IPS-20b (cell line): ENCODE measurements around the gene PARVB.

Experiments used
- H3K27ac ChIP-seq: one replicate; pipeline ENCODE4 v1.5.1; 2013; ENCODE audit warnings: low read length
- H3K27me3 ChIP-seq: 2 replicates; pipeline ENCODE4 v1.6.1; 2013; ENCODE audit warnings: mild to moderate bottlenecking, low read length, inconsistent platforms; ENCODE audit not compliant: insufficient read depth
- H3K36me3 ChIP-seq: 2 replicates; pipeline ENCODE4 v1.6.1; 2013; ENCODE audit warnings: low read depth, mild to moderate bottlenecking, inconsistent platforms, low read length, moderate library complexity; ENCODE audit not compliant: insufficient read depth
- H3K4me1 ChIP-seq: 2 replicates; pipeline ENCODE4 v1.6.1; 2013; ENCODE audit warnings: mild to moderate bottlenecking, control low read depth, inconsistent platforms, low read length, moderate library complexity; ENCODE audit not compliant: insufficient read depth
- H3K4me3 ChIP-seq: 2 replicates; pipeline ENCODE4 v1.5.1; 2013; ENCODE audit warnings: mild to moderate bottlenecking, low read length, inconsistent platforms
- H3K9ac ChIP-seq: 2 replicates; pipeline ENCODE4 v1.6.1; 2013; ENCODE audit warnings: low read depth, mild to moderate bottlenecking, inconsistent platforms, low read length, moderate library complexity
- H3K9me3 ChIP-seq: 2 replicates; pipeline ENCODE4 v1.6.1; 2013; ENCODE audit warnings: mild to moderate bottlenecking, low read depth, low read length, inconsistent platforms; ENCODE audit not compliant: insufficient read depth

The PARVB gene

DNA sequence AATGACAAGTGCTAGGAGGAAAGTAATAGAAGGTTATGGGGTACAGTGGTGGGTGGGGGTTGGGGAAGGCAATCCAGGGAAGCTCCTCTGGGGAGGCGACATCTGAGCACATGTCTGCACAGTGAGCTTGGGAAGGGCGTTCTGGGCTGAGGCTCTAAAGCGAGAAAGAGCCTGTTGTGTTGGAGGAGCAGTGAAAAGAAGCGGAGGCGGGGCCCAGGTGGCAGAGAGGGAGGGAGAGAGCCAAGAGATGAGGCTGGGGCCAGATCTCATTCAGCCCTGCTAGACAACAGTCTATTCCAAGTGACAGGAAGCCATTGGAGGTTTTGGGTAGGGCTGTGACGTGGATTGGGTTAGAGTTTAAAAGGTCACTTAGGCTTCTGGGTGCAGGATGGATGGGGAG lies 101.3 kb downstream of the PARVB start:
- no peak overlapping the region for H3K4me3 ChIP-seq

DNA sequence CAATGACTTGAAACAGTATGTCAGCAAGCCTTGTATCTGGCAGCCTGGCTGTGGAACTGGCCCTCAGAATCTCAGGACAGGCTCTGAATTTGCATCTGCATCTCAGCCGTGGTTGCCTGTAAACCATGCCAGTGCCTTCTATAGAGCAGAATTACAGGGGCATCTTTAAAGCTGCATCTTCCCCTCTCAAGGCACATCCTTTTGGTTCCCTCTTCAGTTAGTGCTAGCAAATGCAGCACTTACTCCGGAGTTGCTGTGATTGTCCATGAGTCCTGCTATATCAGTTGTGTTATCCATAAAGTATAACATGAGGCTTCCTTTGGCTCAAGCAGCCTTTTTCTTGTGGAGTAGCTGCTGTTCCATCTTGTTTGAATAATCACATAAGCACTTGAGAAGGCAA lies 102.7 kb downstream of the PARVB start:
- Histone ChIP-seq H3K9me3 (peaks cover 18% of the 10 kb centered on the region), H3K36me3 (no peaks in the 10 kb centered on the region; the same call in 1 of the 2 replicates), H3K27ac (no peak overlapping the region), H3K4me3 (no peak overlapping the region), H3K4me1 (no peaks in the 10 kb centered on the region), H3K9ac (no peak overlapping the region), H3K27me3 (no peaks in the 10 kb centered on the region)

More for the DNA sequence above, 101.3 kb downstream of the PARVB start:
- Histone ChIP-seq H3K9ac (no peak overlapping the region), H3K4me1 (no peaks in the 10 kb centered on the region), H3K27me3 (no peaks in the 10 kb centered on the region), H3K9me3 (peaks cover 18% of the 10 kb centered on the region), H3K36me3 (no peaks in the 10 kb centered on the region; the same call in 1 of the 2 replicates), H3K27ac (no peak overlapping the region)

DNA sequence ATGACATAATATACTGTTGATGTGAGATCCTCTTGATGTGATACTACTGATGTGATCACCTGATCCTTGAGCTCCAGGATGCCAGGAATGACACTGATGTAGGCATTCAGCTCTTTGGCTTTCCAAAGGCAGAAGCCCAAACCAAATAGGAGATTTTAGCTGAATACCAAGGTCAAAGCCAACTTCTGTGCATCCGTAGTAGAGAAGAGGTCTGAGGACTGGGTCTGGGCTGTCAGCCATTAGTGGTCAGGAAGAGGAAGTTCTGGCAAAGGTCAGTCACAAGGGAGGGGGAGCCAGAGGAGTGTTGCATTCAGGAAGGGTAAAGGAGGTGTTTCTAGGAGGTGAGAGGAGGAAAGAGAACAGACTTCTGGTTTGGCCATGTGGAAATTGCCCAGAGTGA lies 103.3 kb downstream of the PARVB start:
- H3K9ac ChIP-seq = no peak overlapping the region
- H3K27me3 ChIP-seq = no peaks in the 10 kb centered on the region
- H3K4me3 ChIP-seq = no peak overlapping the region
- no peak overlapping the region for H3K27ac ChIP-seq
- H3K36me3 ChIP-seq = no peaks in the 10 kb centered on the region; the same call in 1 of the 2 replicates
- peaks cover 18% of the 10 kb centered on the region for H3K9me3 ChIP-seq
- no peaks in the 10 kb centered on the region for H3K4me1 ChIP-seq

DNA sequence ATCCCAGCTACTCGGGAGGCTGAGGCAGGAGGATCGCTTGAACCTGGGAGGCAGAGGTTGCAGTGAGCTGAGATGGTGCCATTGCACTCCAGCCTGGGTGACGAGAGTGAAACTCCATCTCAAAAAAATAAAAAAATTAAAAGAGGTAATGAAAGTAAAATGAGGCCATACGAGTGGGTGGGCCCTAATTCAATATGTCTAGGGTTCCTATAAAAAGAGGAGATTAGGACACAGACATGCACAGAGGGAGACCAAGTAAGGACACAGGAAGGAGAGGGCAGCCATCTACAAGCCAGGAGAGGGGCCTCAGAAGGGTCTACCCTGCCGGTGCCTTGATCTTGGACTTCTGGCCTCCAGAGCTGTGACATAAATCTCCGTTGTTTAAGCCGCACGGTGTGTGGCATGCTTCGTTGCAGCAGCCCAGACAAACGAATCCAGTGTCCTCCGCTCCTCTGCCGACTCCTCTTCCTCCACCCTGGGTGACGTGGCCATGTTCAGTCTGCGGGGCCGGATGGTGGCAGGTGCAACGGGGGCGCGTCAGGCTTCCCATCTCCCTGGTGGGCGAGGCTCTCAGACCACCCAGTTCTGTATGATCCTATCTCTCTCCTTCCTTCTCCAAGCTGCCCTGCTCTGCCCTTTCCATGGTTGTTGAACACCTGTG lies 105.0 kb downstream of the PARVB start:
- H3K4me1 ChIP-seq = peaks cover 3% of the 10 kb centered on the region; the same call in 1 of the 2 replicates
- peaks cover 18% of the 10 kb centered on the region for H3K9me3 ChIP-seq
- H3K9ac ChIP-seq = no peak overlapping the region
- no peak overlapping the region for H3K4me3 ChIP-seq
- no peaks in the 10 kb centered on the region; the same call in 1 of the 2 replicates for H3K36me3 ChIP-seq
- H3K27me3 ChIP-seq = no peaks in the 10 kb centered on the region
- no peak overlapping the region for H3K27ac ChIP-seq

DNA sequence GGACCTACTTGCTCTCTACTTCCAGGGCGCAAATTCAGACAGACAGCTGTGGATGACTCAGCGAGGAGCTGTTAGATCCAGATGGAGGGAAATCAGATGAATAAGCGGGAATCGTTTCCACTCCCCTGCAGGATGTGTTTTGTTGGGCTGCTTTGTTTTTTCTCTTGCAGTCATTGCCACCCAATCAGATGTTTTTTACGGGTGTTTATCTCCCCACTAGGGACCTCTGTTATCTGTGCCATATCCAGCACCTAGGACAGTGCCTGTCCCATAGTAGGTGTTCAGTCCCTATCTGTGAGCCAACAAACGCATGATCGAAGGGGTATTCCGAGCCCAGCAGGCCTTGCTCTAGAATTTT lies 105.5 kb downstream of the PARVB start:
- Histone ChIP-seq H3K27me3 (no peaks in the 10 kb centered on the region), H3K4me3 (no peak overlapping the region), H3K9ac (no peak overlapping the region), H3K9me3 (peaks cover 18% of the 10 kb centered on the region), H3K27ac (no peak overlapping the region), H3K36me3 (no peaks in the 10 kb centered on the region; the same call in 1 of the 2 replicates), H3K4me1 (peaks cover 3% of the 10 kb centered on the region; the same call in 1 of the 2 replicates)

DNA sequence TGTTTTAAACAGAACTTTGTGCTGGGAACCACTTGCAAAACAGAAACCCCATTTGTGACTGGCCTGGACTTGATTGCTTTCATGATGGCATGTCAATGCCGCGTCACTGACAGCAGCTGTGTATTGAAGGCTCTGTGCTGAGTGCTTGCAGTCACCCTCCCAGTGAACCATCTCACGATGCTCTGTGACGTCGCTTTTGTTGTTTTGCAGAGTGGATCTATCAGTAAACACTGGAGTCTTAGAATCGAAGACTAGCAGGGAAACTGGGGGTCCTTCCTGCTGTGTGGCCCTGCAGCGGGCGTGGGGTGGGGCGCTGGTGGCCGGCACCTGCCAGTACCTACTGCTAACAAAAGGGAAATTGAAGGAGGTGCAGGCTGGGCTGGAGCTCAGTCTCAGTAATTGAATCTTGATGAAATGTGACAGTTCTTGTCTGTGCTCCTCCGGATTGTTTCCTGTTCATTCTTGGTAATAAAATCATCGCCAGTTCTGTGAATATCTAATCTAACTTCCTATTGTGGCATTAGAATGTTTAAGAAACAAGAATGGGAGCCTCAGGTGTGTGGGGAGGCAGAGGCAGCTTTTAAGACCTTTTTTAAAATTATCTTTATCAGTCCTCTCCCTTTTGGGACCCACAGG lies 106.1 kb downstream of the PARVB start:
- Histone ChIP-seq H3K27me3 (no peaks in the 10 kb centered on the region), H3K36me3 (no peaks in the 10 kb centered on the region; the same call in 1 of the 2 replicates), H3K9ac (no peak overlapping the region), H3K4me3 (no peak overlapping the region), H3K4me1 (peaks cover 3% of the 10 kb centered on the region; the same call in 1 of the 2 replicates), H3K27ac (no peak overlapping the region), H3K9me3 (peaks cover 18% of the 10 kb centered on the region)

DNA sequence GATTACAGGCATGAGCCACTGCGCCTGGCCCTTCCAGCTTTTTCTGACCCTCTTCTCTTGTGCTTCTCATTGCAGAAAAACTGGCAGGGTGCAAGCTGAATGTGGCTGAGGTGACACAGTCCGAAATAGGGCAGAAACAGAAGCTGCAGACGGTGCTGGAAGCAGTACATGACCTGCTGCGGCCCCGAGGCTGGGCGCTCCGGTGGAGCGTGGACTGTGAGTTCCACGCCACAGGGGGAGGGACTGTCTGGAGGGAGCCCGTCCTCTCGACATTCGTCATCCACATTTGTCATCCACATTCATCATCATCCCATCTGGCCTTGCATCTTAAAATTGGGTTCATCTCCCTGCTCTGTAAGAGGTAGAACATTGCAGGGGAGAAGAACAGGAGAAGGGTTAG lies 107.3 kb downstream of the PARVB start:
- no peaks in the 10 kb centered on the region for H3K27me3 ChIP-seq
- H3K36me3 ChIP-seq = peaks cover under 1% of the 10 kb centered on the region
- H3K27ac ChIP-seq = no peak overlapping the region
- peaks cover 3% of the 10 kb centered on the region; the same call in 1 of the 2 replicates for H3K4me1 ChIP-seq
- no peak overlapping the region for H3K9ac ChIP-seq
- no peak overlapping the region for H3K4me3 ChIP-seq
- peaks cover 12% of the 10 kb centered on the region for H3K9me3 ChIP-seq

DNA sequence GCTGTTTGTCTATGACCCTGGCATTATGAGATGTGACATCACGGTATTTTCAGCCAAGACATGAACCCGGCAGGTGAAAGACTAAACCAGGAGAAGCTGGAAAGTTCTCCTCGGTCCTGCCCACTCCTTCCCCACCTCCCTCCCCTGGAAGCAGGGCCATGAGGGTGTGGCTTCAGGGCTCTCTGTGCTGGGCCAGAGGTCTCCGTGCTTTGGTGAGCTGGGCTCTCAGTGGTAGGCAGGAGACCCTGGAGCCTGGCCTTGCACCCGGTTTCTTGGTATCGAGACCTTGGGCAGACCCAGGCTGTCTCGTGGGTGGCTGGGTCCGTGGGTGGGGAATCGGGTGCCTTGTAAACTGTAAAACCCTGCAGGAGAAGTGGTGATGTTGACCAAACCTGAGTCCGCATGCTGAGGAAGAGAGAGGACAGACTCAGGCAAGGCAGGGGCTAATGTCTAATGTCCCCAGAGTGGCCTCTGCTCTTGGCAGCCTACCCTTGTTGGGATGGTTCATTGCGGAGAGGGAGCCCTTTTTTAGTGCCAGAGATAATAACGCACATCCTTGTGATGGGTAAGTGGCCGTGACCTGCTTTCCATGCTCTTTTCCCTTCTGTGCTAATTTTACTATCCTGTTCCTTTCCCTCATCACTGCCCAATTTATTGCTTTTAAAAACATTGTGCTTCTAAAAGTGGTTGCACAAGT lies 108.0 kb downstream of the PARVB start:
- peaks cover 7% of the 10 kb centered on the region; the same call in 1 of the 2 replicates for H3K36me3 ChIP-seq
- no peak overlapping the region for H3K4me3 ChIP-seq
- H3K9me3 ChIP-seq = peaks cover 10% of the 10 kb centered on the region
- no peaks in the 10 kb centered on the region for H3K27me3 ChIP-seq
- H3K4me1 ChIP-seq = peaks cover 3% of the 10 kb centered on the region; the same call in 1 of the 2 replicates
- no peak overlapping the region for H3K9ac ChIP-seq
- H3K27ac ChIP-seq = no peak overlapping the region

DNA sequence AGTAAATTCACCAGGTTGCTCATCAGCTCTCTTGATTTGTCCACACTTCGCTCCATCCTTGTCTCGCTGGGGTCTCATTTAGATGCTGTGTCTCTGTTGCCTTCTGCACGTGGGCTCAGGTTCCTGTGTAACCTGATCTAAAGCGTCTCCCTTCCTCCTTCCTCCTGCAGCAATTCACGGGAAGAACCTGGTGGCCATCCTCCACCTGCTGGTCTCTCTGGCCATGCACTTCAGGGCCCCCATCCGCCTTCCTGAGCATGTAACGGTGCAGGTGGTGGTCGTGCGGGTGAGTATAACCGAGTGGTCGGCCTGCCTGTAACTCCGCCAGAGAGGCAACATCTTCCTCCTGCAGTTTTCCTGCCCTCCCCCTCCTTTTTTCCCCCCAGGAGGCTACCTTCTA lies 108.6 kb downstream of the PARVB start:
- Histone ChIP-seq H3K36me3 (peaks cover 10% of the 10 kb centered on the region; the same call in 1 of the 2 replicates), H3K9me3 (peaks cover 12% of the 10 kb centered on the region), H3K4me1 (peaks cover 3% of the 10 kb centered on the region; the same call in 1 of the 2 replicates), H3K27me3 (no peaks in the 10 kb centered on the region), H3K27ac (no peak overlapping the region), H3K9ac (no peak overlapping the region), H3K4me3 (no peak overlapping the region)

DNA sequence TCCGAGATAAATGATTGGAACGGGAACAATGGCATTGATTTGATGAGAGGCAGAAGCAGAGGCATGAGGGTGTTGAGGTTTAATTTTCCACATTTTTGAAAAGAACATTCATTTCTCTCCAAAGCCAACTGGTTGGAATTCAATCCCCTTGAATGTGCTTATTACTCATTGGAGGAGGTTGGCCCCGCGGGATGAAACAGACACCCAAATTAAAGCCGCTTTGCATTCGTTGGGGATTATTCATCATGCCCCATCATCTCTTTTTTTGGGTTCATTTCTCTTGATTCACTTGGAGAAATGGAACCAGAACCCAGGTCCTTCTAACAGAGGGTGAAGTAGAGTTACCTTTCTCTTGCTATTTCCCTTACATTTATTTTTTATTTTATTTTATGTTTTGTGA lies 109.1 kb downstream of the PARVB start:
- H3K4me1 ChIP-seq = peaks cover 3% of the 10 kb centered on the region; the same call in 1 of the 2 replicates
- no peak overlapping the region for H3K9ac ChIP-seq
- peaks cover 16% of the 10 kb centered on the region for H3K9me3 ChIP-seq
- no peak overlapping the region for H3K4me3 ChIP-seq
- no peaks in the 10 kb centered on the region for H3K27me3 ChIP-seq
- no peak overlapping the region for H3K27ac ChIP-seq
- H3K36me3 ChIP-seq = peaks cover 12% of the 10 kb centered on the region; the same call in 1 of the 2 replicates

DNA sequence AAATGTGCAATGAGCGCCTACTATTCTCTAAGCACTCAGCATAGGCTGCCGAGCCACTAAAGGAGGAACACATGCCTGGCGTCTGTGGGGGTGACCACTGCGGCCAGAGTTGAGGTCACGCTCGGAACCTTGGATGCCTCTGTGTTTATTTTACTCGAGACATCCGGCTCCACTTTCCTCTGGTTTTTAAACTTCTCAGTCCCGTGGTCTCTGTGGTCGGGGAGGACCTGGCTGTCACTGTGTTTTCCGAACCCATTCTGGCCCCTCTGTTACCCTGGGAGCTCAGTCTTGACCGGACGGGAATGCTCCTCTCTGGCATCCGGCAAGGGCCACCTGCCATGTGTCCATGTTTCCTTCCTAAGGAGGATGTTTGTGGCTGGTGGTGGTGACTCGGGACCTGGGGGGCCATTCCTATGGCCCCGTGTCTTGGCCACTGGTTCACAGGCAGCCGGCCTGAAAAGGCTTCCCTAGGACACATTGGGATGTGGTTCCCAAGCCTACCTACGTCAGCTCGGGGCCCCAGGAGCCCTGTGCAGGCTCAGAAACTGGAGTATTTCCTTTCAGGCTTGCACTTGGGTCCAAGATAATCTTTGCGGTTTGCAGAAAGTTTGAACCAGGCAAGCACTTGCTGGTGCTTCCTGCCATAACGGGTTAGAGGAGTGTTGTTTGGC lies 109.9 kb downstream of the PARVB start:
- Histone ChIP-seq H3K4me3 (no peak overlapping the region), H3K9ac (no peak overlapping the region), H3K4me1 (peaks cover 3% of the 10 kb centered on the region; the same call in 1 of the 2 replicates), H3K9me3 (peaks cover 17% of the 10 kb centered on the region), H3K27me3 (no peaks in the 10 kb centered on the region), H3K27ac (no peak overlapping the region), H3K36me3 (peaks cover 12% of the 10 kb centered on the region; the same call in 1 of the 2 replicates)
